B cell (primary cell): ENCODE results near the gene GSTM5. TPM values are rescaled to one million over a fixed set of nuclear protein-coding genes. Genes with fewer than 3 reads are reported as not detected.

Experiments used
- ATAC-seq: fragments of 200-7000 bp; cut with Tn5 transposase; one replicate; pipeline ENCODE4 v1.10.0; 2021; ENCODE audit warnings: low read depth, mild to moderate bottlenecking, moderate number of reproducible peaks, moderate library complexity
- CTCF ChIA-PET: fragments of 350-600 bp; sonication (Branson Sonifier 250); formaldehyde crosslinking; loops from one replicate; lab custom pipeline; 2021; ENCODE audit warnings: antibody characterized with exemption, inconsistent platforms; lab: Charles Lee
- POLR2A ChIA-PET: fragments of 350-600 bp; sonication (Branson Sonifier 250); formaldehyde crosslinking; loops from one replicate; lab custom pipeline; 2021; ENCODE audit warnings: antibody characterized with exemption; lab: Charles Lee
- DNase-seq: peaks from one replicate; pipeline ENCODE4 v3.0.0; 2013
- H2AFZ ChIP-seq: 2 replicates; pipeline ENCODE4 v1.6.1; 2012; ENCODE audit warnings: mild to moderate bottlenecking, low read depth, low read length; ENCODE audit not compliant: insufficient read depth, poor library complexity, severe bottlenecking
- H3K27ac ChIP-seq, 2 donors: 1 replicate in 1 of 2; 2 replicates in 1 of 2; pipeline ENCODE4 v1.5.1; 2012 to 2013; ENCODE audit warnings: low read length in 2 of 2, mild to moderate bottlenecking in 2 of 2, moderate library complexity in 1 of 2
- H3K27me3 ChIP-seq, 4 experiments: fragments of 200-600 bp in 1 of 4; sonication (generic) in 1 of 4; replicated peaks in 1 of 4; 1 replicate in 2 of 4; 2 replicates in 2 of 4; pipeline versions ENCODE4 v1.6.1 to v1.7.0; 2013 to 2016; ENCODE audit warnings: low read length in 3 of 4, mild to moderate bottlenecking in 2 of 4, mixed read lengths in 1 of 4, moderate library complexity in 1 of 4; ENCODE audit not compliant: insufficient read depth in 4 of 4, control insufficient read depth in 3 of 4; ENCODE audit errors: control extremely low read depth in 1 of 4
- H3K36me3 ChIP-seq, 2 experiments: replicated peaks in 1 of 2; 1 replicate in 1 of 2; 2 replicates in 1 of 2; pipeline versions ENCODE4 v1.6.1 to v1.7.1; 2013; ENCODE audit warnings: low read length in 1 of 2; ENCODE audit not compliant: insufficient read depth in 2 of 2, control insufficient read depth in 1 of 2; ENCODE audit errors: control extremely low read depth in 1 of 2, extremely low read depth in 1 of 2
- H3K4me1 ChIP-seq, 2 donors: fragments of 200-600 bp in 1 of 2; sonication (generic) in 1 of 2; 1 replicate in 1 of 2; 2 replicates in 1 of 2; pipeline versions ENCODE4 v1.5.1 to v1.6.1; 2013 to 2017; ENCODE audit warnings: low read length in 2 of 2; ENCODE audit not compliant: control insufficient read depth in 2 of 2, insufficient read depth in 2 of 2
- H3K4me2 ChIP-seq: replicated peaks from 2 replicates; pipeline ENCODE3; 2012; ENCODE audit warnings: mild to moderate bottlenecking, low read depth, low read length; ENCODE audit not compliant: poor library complexity, severe bottlenecking
- H3K4me3 ChIP-seq, 5 experiments: fragments of 200-600 bp in 1 of 5; sonication (generic) in 1 of 5; 1 replicate in 3 of 5; 2 replicates in 2 of 5; pipeline versions ENCODE4 v1.5.1 to v1.7.0; 2011 to 2016; ENCODE audit warnings: low read length in 4 of 5, mild to moderate bottlenecking in 4 of 5, low read depth in 2 of 5, control low read depth in 1 of 5, moderate library complexity in 1 of 5; ENCODE audit not compliant: insufficient read depth in 1 of 5; ENCODE audit errors: control extremely low read depth in 1 of 5, extremely low read depth in 1 of 5
- H3K79me2 ChIP-seq: fragments of 200-600 bp; sonication (generic); one replicate; pipeline ENCODE4 v1.6.0; 2016; ENCODE audit warnings: low read length; ENCODE audit not compliant: control insufficient read depth, insufficient read depth
- H3K9ac ChIP-seq: fragments of 200-600 bp; sonication (generic); 2 replicates; pipeline ENCODE4 v1.6.1; 2017; ENCODE audit warnings: mild to moderate bottlenecking, low read length, moderate library complexity
- H3K9me3 ChIP-seq, 3 donors: one replicate each; pipeline versions ENCODE4 v1.6.1 to v1.7.1; 2013; ENCODE audit warnings: low read length in 2 of 3; ENCODE audit not compliant: control insufficient read depth in 2 of 3, insufficient read depth in 1 of 3; ENCODE audit errors: control extremely low read depth in 1 of 3
- H4K20me1 ChIP-seq: 2 replicates; pipeline ENCODE4 v1.6.0; 2012; ENCODE audit warnings: mild to moderate bottlenecking, low read length; ENCODE audit not compliant: insufficient read depth, control insufficient read depth, poor library complexity, severe bottlenecking
- H3K27ac Mint-ChIP-seq: one replicate; pipeline ENCODE4 v1.8.0; 2021; ENCODE audit warnings: mixed read lengths
- H3K27me3 Mint-ChIP-seq: one replicate; pipeline ENCODE4 v1.8.0; 2021; ENCODE audit warnings: mixed read lengths
- H3K4me1 Mint-ChIP-seq: one replicate; pipeline ENCODE4 v1.8.0; 2021; ENCODE audit warnings: mixed read lengths
- H3K4me3 Mint-ChIP-seq: one replicate; pipeline ENCODE4 v1.8.0; 2021; ENCODE audit warnings: mixed read lengths
- H3K9me3 Mint-ChIP-seq: one replicate; pipeline ENCODE4 v1.8.0; 2022; ENCODE audit warnings: mixed read lengths; ENCODE audit not compliant: insufficient read depth
- CTCF ChIP-seq: fragments of 200-600 bp; IDR thresholded peaks from one replicate; pipeline ENCODE4 v1.8.0; 2022; ENCODE audit warnings: antibody characterized with exemption, mild to moderate bottlenecking
- EZH2 ChIP-seq: IDR thresholded peaks from 2 replicates; pipeline ENCODE4 v1.6.1; 2012; ENCODE audit warnings: borderline replicate concordance, low read depth, mild to moderate bottlenecking, moderate library complexity, low read length; ENCODE audit not compliant: insufficient read depth, poor library complexity, severe bottlenecking
- WGBS: methylation state at CpG from one replicate; pipeline ENCODE4 v1.1.5; 2013; ENCODE audit warnings: missing lambda C conversion rate; ENCODE audit not compliant: insufficient coverage; 5-methylcytosine and 5-hydroxymethylcytosine counted together
- intact Hi-C: fragments of 100-400 bp; cut with micrococcal nuclease; formaldehyde crosslinking; loops from one replicate; pipeline ENCODE4 v1.10.0; 2022
- polyA plus RNA-seq: library from polyadenylated mRNA; depleted of rRNA; stranded (reverse); fragments of >200 nt; gene quantifications from 2 replicates; pipeline ENCODE4 v1.2.3, GENCODE V29; 2012
- total RNA-seq, 2 donors: library from RNA; stranded (reverse); fragments of 120-200 nt in 1 of 2; gene quantifications; 1 replicate in 1 of 2; 2 replicates in 1 of 2; pipeline versions ENCODE4 v1.2.3 to v1.2.4, GENCODE V29; 2013 to 2022

GSTM5 gene
- total and polyA plus RNA-seq, 2 donors (not counting 1 experiment from before 2014, with no cell fraction given), result 0.07 TPM; not detected in 1

- H3K79me2 ChIP-seq, result no peaks in the 10 kb centered on the region
- CTCF ChIA-PET, result interaction anchor here (0.8 to 1.0 kb wide), 2 partner anchors 24 to 109 kb away, joined by 3 to 4 read pairs; no protein-coding TSS in a partner anchor
- no peaks in the 10 kb centered on the region for H3K4me1 Mint-ChIP-seq
- POLR2A ChIA-PET, result no interaction called here
- H2AFZ ChIP-seq, result no peak overlapping the region
- no peak overlapping the region for H3K4me3 Mint-ChIP-seq
- intact Hi-C loops, result no loop called here
- no peaks in the 10 kb centered on the region for H3K4me1 ChIP-seq
- H3K27me3 ChIP-seq, result peaks cover 0 to 14% (median 2%) of the 10 kb centered on the region in 4 experiments
- H3K9me3 ChIP-seq, result peaks cover 0 to 5% (median 0%) of the 10 kb centered on the region in 3 donors
- H3K36me3 ChIP-seq, result no peaks in the 10 kb centered on the region
- no peaks in the 10 kb centered on the region for H3K9me3 Mint-ChIP-seq
- no peaks in the 10 kb centered on the region for H4K20me1 ChIP-seq
- DNase-seq (no peak), ATAC-seq (no peak)
- H3K9ac ChIP-seq, result no peak overlapping the region
- H3K4me2 ChIP-seq, result no peak overlapping the region
- H3K27ac Mint-ChIP-seq, result no peak overlapping the region
- H3K4me3 ChIP-seq, result no peak overlapping the region
- H3K27me3 Mint-ChIP-seq, result peaks cover 42% of the 10 kb centered on the region
- TF ChIP-seq EZH2, result no peak
- TF ChIP-seq CTCF, result no peak
- H3K27ac ChIP-seq, result no peak overlapping the region
Observed at GRCh38 chr1:109749221-109749620, 37.2 kb downstream of the GSTM5 start.

GRCh38 chr1:109750241-109750882 lies 38.3 kb downstream of the GSTM5 start:
- 98% methylated on average over 11 of the region's 11 CpGs for WGBS
- no peak overlapping the region for H3K27ac Mint-ChIP-seq
- peaks cover 0 to 5% (median 0%) of the 10 kb centered on the region in 3 donors for H3K9me3 ChIP-seq

More at GRCh38 chr1:109750241-109750882, 38.3 kb downstream of the GSTM5 start:
- Histone ChIP-seq H3K27ac (no peak overlapping the region), H3K79me2 (no peaks in the 10 kb centered on the region), H3K4me3 (no peak overlapping the region), H3K4me2 (no peak overlapping the region), H3K4me1 (no peaks in the 10 kb centered on the region), H4K20me1 (no peaks in the 10 kb centered on the region), H3K9ac (no peak overlapping the region), H3K36me3 (no peaks in the 10 kb centered on the region), H2AFZ (no peak overlapping the region), H3K27me3 (peaks cover 0 to 14% (median 2%) of the 10 kb centered on the region in 4 experiments)
- TF ChIP-seq EZH2 (no peak), CTCF (no peak)
- ATAC-seq, result no peak
- ChIA-PET POLR2A (no interaction called here), CTCF (interaction anchor here (1.0 kb wide), 1 partner anchor 23 kb away, joined by 4 read pairs; no protein-coding TSS in a partner anchor)
- intact Hi-C loops, result no loop called here
- Mint-ChIP-seq H3K27me3 (peaks cover 39% of the 10 kb centered on the region), H3K4me1 (no peaks in the 10 kb centered on the region), H3K4me3 (no peak overlapping the region), H3K9me3 (no peaks in the 10 kb centered on the region)
- DNase-seq, result no peak
